ENCODE measurements around the gene NAA15.

NAA15 gene

DNA sequence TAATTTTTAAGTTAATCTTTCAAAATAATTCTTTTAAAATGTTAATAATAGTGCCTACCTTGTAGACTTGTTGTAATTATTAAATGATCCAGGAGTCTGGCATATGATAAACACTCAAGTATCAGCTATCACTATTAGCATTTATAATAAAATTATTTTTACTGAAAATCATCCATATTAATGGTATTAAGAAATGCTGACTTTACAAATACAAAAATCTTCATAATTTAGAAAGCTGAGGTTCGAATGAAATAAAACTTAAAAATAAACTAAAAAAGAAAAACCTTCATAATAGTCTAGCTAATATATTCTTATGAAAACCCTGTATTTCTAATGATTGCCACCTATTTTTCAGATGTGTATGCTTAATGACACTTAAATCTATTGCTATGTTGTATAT, 26.5 kb upstream of the NAA15 start:
- ChIA-PET POLR2A (interaction anchor here (1.2 to 1.3 kb wide), 2 partner anchors 27 to 98 kb away, joined by 4 to 5 read pairs; partner anchors contain the start of genes ELF2 and NAA15), CTCF (interaction anchor here (1.7 to 1.9 kb wide), 2 partner anchors 9 to 10 kb away, joined by 4 read pairs; no protein-coding TSS in a partner anchor)
- DNase-seq (ENCODE audit: extremely low spot score) = no peak
- no peak for TF ChIP-seq HDGF (IDR thresholded peaks at IDR 0.05; ENCODE audit: borderline replicate concordance)
- no peak for TF ChIP-seq ZNF384 (IDR thresholded peaks at IDR 0.05)
- TF ChIP-seq L3MBTL2 (conservative IDR thresholded peaks at IDR 0.05) = no peak

GRCh38 chr4:139275281-139275735, 26.0 kb upstream of the NAA15 start:
- ChIA-PET CTCF (interaction anchor here (1.6 to 1.9 kb wide), 3 partner anchors 10 to 21 kb away, joined by 4 to 7 read pairs (median 4); no protein-coding TSS in a partner anchor), POLR2A (interaction anchor here (1.2 to 1.3 kb wide), 2 partner anchors 26 to 98 kb away, joined by 4 to 5 read pairs; partner anchors contain the start of genes ELF2 and NAA15)
- TF ChIP-seq SP1 (IDR thresholded peaks at IDR 0.05) (no peak), L3MBTL2 (conservative IDR thresholded peaks at IDR 0.05) (no peak), NFRKB (IDR thresholded peaks at IDR 0.05) (no peak), PKNOX1 (IDR thresholded peaks at IDR 0.05) (0 out of 2 replicates have a peak, but pooled peaks have one; percentile 26), ZNF384 (IDR thresholded peaks at IDR 0.05) (no peak)
- DNase-seq (ENCODE audit: extremely low spot score) = no peak

- DNase-seq (ENCODE audit: extremely low spot score) = no peak
- no peak for TF ChIP-seq SP1 (IDR thresholded peaks at IDR 0.05)
- no peak for TF ChIP-seq ARNT (IDR thresholded peaks at IDR 0.05)
- no peak; the same call in 1 of the 2 replicates for TF ChIP-seq L3MBTL2 (conservative IDR thresholded peaks at IDR 0.05)
- no peak for TF ChIP-seq ZNF384 (IDR thresholded peaks at IDR 0.05)
- POLR2A ChIA-PET = no interaction called here
- CTCF ChIA-PET = interaction anchor here (0.8 kb wide), 1 partner anchor 18 kb away, joined by 3 read pairs; no protein-coding TSS in a partner anchor
Measured at GRCh38 chr4:139278485-139278884, 22.8 kb upstream of the NAA15 start.

GRCh38 chr4:139278912-139279759, 22.2 kb upstream of the NAA15 start:
- peak; percentile 34 for DNase-seq (ENCODE audit: extremely low spot score)
- CTCF ChIA-PET = interaction anchor here (3.4 kb wide), 1 partner anchor 17 kb away, joined by 20 read pairs; no protein-coding TSS in a partner anchor
- POLR2A ChIA-PET = interaction anchor here (1.1 to 2.6 kb wide), 7 partner anchors 17 to 195 kb away, joined by 3 to 17 read pairs (median 4); partner anchors contain the start of gene NAA15
- TF ChIP-seq PKNOX1 (IDR thresholded peaks at IDR 0.05) (no peak), SUZ12 (IDR thresholded peaks at IDR 0.05) (no peak), BHLHE40 (IDR thresholded peaks at IDR 0.05; ENCODE audit: borderline replicate concordance) (no peak), ZNF384 (IDR thresholded peaks at IDR 0.05) (peak; percentile 55; the same call in 1 of the 2 replicates), TARDBP (IDR thresholded peaks at IDR 0.05) (no peak), L3MBTL2 (conservative IDR thresholded peaks at IDR 0.05) (peak; percentile 37), SP1 (IDR thresholded peaks at IDR 0.05) (no peak), FOXK2 (IDR thresholded peaks at IDR 0.05) (no peak)

GRCh38 chr4:139279760-139280620, 21.3 kb upstream of the NAA15 start, which contains the start of gene MGARP:
MGARP (minus strand) TSS chr4:139280225; CDS start chr4:139280158, 67 bp downstream.
- ChIA-PET POLR2A (interaction anchor here (0.8 to 2.6 kb wide), 12 partner anchors 14 to 196 kb away, joined by 3 to 17 read pairs (median 4); partner anchors contain the start of gene NAA15), CTCF (interaction anchor here (0.9 to 3.4 kb wide), 5 partner anchors 11 to 52 kb away, joined by 3 to 20 read pairs (median 3); no protein-coding TSS in a partner anchor)
- no peak for TF ChIP-seq FOXA1 (IDR thresholded peaks at IDR 0.05)
- no peak for TF ChIP-seq LEF1 (IDR thresholded peaks at IDR 0.05; ENCODE audit: borderline replicate concordance)
- no peak for TF ChIP-seq ELF4 (IDR thresholded peaks at IDR 0.05)
- DNase-seq (ENCODE audit: extremely low spot score) = peak; percentile 48

- no peak for DNase-seq (ENCODE audit: extremely low spot score)
- CTCF ChIA-PET = interaction anchor here (0.7 to 3.4 kb wide), 6 partner anchors 10 to 862 kb away, joined by 3 to 20 read pairs (median 3); partner anchors contain the start of gene NAA15
- POLR2A ChIA-PET = interaction anchor here (1.2 to 1.3 kb wide), 3 partner anchors 16 to 104 kb away, joined by 3 to 8 read pairs (median 6); partner anchors contain the start of genes ELF2 and NAA15
- no peak for TF ChIP-seq CTBP1 (IDR thresholded peaks at IDR 0.05; ENCODE audit: borderline replicate concordance)
- no peak for TF ChIP-seq ZNF384 (IDR thresholded peaks at IDR 0.05)
- TF ChIP-seq ARNT (IDR thresholded peaks at IDR 0.05) = no peak
Measured at GRCh38 chr4:139282065-139282720, 19.1 kb upstream of the NAA15 start.

Measured in HEK293T (cell line).